Mesenchymal stem cell (in vitro differentiated cells and primary cell): Measurements from ENCODE around the gene RNF112.

Experiments used
- DNase-seq: peaks from one replicate; pipeline ENCODE4 v3.0.0-alpha.2; 2013
- H2AFZ ChIP-seq: one replicate; pipeline ENCODE4 v1.6.1; 2013; ENCODE audit warnings: low read depth, mild to moderate bottlenecking, control low read depth, inconsistent platforms, low read length, moderate library complexity
- H2AK5ac ChIP-seq: 2 replicates; pipeline ENCODE4 v1.6.1; 2013; ENCODE audit warnings: low read length, moderate library complexity, mild to moderate bottlenecking, inconsistent platforms; ENCODE audit not compliant: severe bottlenecking
- H2BK120ac ChIP-seq: one replicate; pipeline ENCODE4 v1.6.1; 2013; ENCODE audit warnings: low read depth, mild to moderate bottlenecking, inconsistent platforms, low read length, moderate library complexity
- H2BK12ac ChIP-seq, 2 experiments: one replicate each; pipeline ENCODE4 v1.6.1; 2013; ENCODE audit warnings: inconsistent platforms in 2 of 2, low read length in 2 of 2, mild to moderate bottlenecking in 2 of 2, moderate library complexity in 2 of 2, control low read depth in 1 of 2
- H2BK15ac ChIP-seq: one replicate; pipeline ENCODE4 v1.6.1; 2013; ENCODE audit warnings: mild to moderate bottlenecking, low read depth, inconsistent platforms; ENCODE audit not compliant: poor library complexity, severe bottlenecking
- H2BK5ac ChIP-seq: 2 replicates; pipeline ENCODE4 v1.6.1; 2013; ENCODE audit warnings: low read depth, mild to moderate bottlenecking, low read length, control low read depth, inconsistent platforms; ENCODE audit not compliant: poor library complexity, severe bottlenecking
- H3K14ac ChIP-seq, 2 experiments: one replicate each; pipeline ENCODE4 v1.6.1; 2013; ENCODE audit warnings: inconsistent platforms in 2 of 2, low read length in 2 of 2, control low read depth in 1 of 2, mild to moderate bottlenecking in 1 of 2, moderate library complexity in 1 of 2
- H3K18ac ChIP-seq, 2 experiments: one replicate each; pipeline ENCODE4 v1.6.1; 2013; ENCODE audit warnings: inconsistent platforms in 2 of 2, low read length in 2 of 2, control low read depth in 1 of 2, low read depth in 1 of 2, mild to moderate bottlenecking in 1 of 2
- H3K23ac ChIP-seq, 2 experiments: one replicate each; pipeline ENCODE4 v1.6.1; 2013; ENCODE audit warnings: inconsistent platforms in 2 of 2, low read length in 2 of 2, mild to moderate bottlenecking in 2 of 2, moderate library complexity in 2 of 2, control low read depth in 1 of 2
- H3K27ac ChIP-seq: 2 replicates; pipeline ENCODE4 v1.5.1; 2013; ENCODE audit warnings: mild to moderate bottlenecking, moderate library complexity, low read length, control low read depth, inconsistent platforms; ENCODE audit not compliant: poor library complexity, severe bottlenecking
- H3K27me3 ChIP-seq, 2 experiments: 2 replicates each; pipeline versions ENCODE4 v1.6.1 to v1.7.0; 2013; ENCODE audit warnings: low read length in 2 of 2, mild to moderate bottlenecking in 2 of 2, moderate library complexity in 2 of 2, control low read depth in 1 of 2, inconsistent platforms in 1 of 2; ENCODE audit not compliant: control insufficient read depth in 1 of 2, insufficient read depth in 1 of 2
- H3K36me3 ChIP-seq, 2 experiments: 2 replicates each; pipeline versions ENCODE4 v1.6.1 to v1.7.0; 2013; ENCODE audit warnings: low read length in 2 of 2, control low read depth in 1 of 2, inconsistent platforms in 1 of 2, low read depth in 1 of 2, mild to moderate bottlenecking in 1 of 2; ENCODE audit not compliant: insufficient read depth in 2 of 2, control insufficient read depth in 1 of 2
- H3K4ac ChIP-seq, 2 experiments: one replicate each; pipeline ENCODE4 v1.6.1; 2013; ENCODE audit warnings: inconsistent platforms in 2 of 2, low read length in 2 of 2, mild to moderate bottlenecking in 2 of 2, moderate library complexity in 2 of 2, control low read depth in 1 of 2, low read depth in 1 of 2
- H3K4me1 ChIP-seq: 2 replicates; pipeline ENCODE4 v1.6.1; 2013; ENCODE audit warnings: low read depth, low read length, control low read depth; ENCODE audit not compliant: control insufficient read depth, insufficient read depth
- H3K4me2 ChIP-seq: 2 replicates; pipeline ENCODE4 v1.6.1; 2013; ENCODE audit warnings: low read length, mild to moderate bottlenecking, inconsistent platforms; ENCODE audit not compliant: poor library complexity, severe bottlenecking
- H3K4me3 ChIP-seq, 2 experiments: 2 replicates each; pipeline versions ENCODE4 v1.5.1 to v1.7.0; 2013; ENCODE audit warnings: low read length in 2 of 2, mild to moderate bottlenecking in 2 of 2, control low read depth in 1 of 2, low read depth in 1 of 2; ENCODE audit not compliant: insufficient read depth in 1 of 2
- H3K79me1 ChIP-seq: replicated peaks from 2 replicates; pipeline ENCODE4 v1.6.1; 2013; ENCODE audit warnings: mild to moderate bottlenecking, control low read depth, low read length, inconsistent platforms; ENCODE audit not compliant: poor library complexity, severe bottlenecking
- H3K9ac ChIP-seq: 2 replicates; pipeline ENCODE4 v1.7.0; 2013; ENCODE audit warnings: mild to moderate bottlenecking, low read length, moderate library complexity
- H3K9me3 ChIP-seq: 2 replicates; pipeline ENCODE4 v1.7.0; 2013; ENCODE audit warnings: mild to moderate bottlenecking, low read length; ENCODE audit not compliant: control insufficient read depth
- H4K8ac ChIP-seq: one replicate; pipeline ENCODE4 v1.6.1; 2013; ENCODE audit warnings: inconsistent platforms, mild to moderate bottlenecking, low read length, moderate library complexity
- H4K91ac ChIP-seq: one replicate; pipeline ENCODE4 v1.6.1; 2013; ENCODE audit warnings: mild to moderate bottlenecking, low read length, inconsistent platforms
- WGBS: methylation state at CpG from one replicate; pipeline ENCODE4 v1.1.7; 2013; ENCODE audit warnings: mixed read lengths; 5-methylcytosine and 5-hydroxymethylcytosine counted together

Gene RNF112

DNA sequence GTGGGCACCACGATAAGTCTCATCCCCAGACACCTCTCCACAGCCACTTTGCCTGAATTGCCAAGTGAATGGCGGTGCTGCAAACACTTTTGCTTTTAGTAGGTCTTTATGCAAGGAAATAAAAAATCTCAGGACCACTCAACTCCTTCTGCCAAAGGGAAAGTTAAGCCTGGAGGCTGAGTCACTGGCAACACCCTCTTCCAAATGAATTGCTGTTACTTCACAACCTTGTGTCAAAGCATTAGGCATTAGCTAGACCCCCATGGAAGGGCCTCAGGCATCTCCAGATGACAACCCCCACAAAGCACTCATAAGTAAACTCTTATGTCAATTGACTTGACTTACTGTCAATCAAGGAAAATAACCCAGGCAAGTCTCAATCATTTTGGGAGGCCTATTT, 43.0 kb downstream of the RNF112 start:
- Histone ChIP-seq H3K9me3 (no peaks in the 10 kb centered on the region), H3K4me2 (no peak overlapping the region), H3K4ac (no peak overlapping the region), H4K8ac (no peak overlapping the region), H2BK5ac (no peak overlapping the region), H3K79me1 (no peaks in the 10 kb centered on the region), H2BK12ac (no peak overlapping the region), H3K14ac (no peak overlapping the region), H2AK5ac (no peak overlapping the region), H3K9ac (no peak overlapping the region), H4K91ac (no peak overlapping the region), H3K27me3 (peaks cover 0 to 63% of the 10 kb centered on the region in 2 experiments), H2AFZ (no peak overlapping the region), H3K27ac (no peak overlapping the region), H3K36me3 (no peaks in the 10 kb centered on the region), H3K4me3 (no peak overlapping the region), H3K4me1 (no peaks in the 10 kb centered on the region), H3K18ac (no peak overlapping the region), H2BK120ac (no peak overlapping the region), H2BK15ac (no peak overlapping the region), H3K23ac (no peak overlapping the region)
- no peak for DNase-seq
- 88% methylated on average over 2 of the region's 2 CpGs for WGBS

DNA sequence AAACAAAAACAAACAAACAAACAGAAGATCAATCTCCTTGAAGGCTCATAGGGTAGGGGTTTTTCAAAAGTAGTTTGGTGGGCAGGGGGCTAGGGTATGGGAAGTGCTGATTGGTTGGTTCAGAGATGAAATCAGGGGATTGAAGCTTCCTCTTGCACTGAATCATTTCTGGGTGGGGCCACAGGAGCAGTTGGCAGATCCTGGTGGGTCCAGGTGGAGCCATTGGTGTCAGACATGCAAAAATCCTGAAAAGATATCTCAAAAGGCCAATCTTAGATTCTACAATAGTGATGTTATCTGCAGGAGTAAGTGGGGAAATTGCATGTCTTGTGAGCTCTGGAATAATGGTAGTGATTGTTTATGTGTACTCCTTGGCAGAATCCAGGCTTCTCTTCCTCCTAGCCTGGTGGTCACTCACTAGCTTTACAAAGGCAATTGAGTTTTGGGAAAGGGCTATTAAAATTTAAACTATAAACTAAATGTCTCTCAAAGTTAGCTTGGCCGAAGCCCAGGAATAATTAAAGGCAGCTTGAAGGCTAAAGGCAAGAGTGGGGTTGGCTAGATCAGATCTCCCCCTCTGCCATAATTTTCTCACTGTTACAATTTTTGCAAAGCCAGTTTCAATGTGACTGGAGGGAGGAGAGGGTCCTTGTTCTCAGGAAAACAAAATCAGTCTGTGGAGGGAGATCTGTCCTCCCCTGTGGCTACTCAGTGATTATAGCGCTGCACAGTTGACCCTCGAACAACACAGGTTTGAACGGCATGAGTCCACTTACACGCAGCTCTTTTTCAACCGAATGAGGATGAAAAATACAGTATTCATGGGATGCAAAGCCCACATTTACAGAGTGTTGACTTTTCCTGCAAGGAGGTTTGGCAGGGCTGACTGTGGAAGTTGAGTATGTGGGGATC, 45.2 kb downstream of the RNF112 start:
- H3K23ac ChIP-seq = no peak overlapping the region
- H3K18ac ChIP-seq = no peak overlapping the region
- no peak for DNase-seq
- no peak overlapping the region for H2AFZ ChIP-seq
- H2BK120ac ChIP-seq = no peak overlapping the region
- H3K4me2 ChIP-seq = no peak overlapping the region
- no peaks in the 10 kb centered on the region for H3K4me1 ChIP-seq
- no peak overlapping the region for H2BK5ac ChIP-seq
- no peak overlapping the region for H3K4me3 ChIP-seq
- no peaks in the 10 kb centered on the region for H3K9me3 ChIP-seq
- H3K9ac ChIP-seq = no peak overlapping the region
- H4K91ac ChIP-seq = no peak overlapping the region
- WGBS = 92% methylated on average over 5 of the region's 6 CpGs
- H3K36me3 ChIP-seq = no peaks in the 10 kb centered on the region
- H2BK15ac ChIP-seq = no peak overlapping the region
- no peak overlapping the region for H2BK12ac ChIP-seq
- no peak overlapping the region for H4K8ac ChIP-seq
- H2AK5ac ChIP-seq = no peak overlapping the region
- no peak overlapping the region for H3K4ac ChIP-seq
- no peaks in the 10 kb centered on the region for H3K79me1 ChIP-seq
- H3K27ac ChIP-seq = no peak overlapping the region
- H3K14ac ChIP-seq = no peak overlapping the region
- H3K27me3 ChIP-seq = peaks cover 0 to 72% of the 10 kb centered on the region in 2 experiments

DNA sequence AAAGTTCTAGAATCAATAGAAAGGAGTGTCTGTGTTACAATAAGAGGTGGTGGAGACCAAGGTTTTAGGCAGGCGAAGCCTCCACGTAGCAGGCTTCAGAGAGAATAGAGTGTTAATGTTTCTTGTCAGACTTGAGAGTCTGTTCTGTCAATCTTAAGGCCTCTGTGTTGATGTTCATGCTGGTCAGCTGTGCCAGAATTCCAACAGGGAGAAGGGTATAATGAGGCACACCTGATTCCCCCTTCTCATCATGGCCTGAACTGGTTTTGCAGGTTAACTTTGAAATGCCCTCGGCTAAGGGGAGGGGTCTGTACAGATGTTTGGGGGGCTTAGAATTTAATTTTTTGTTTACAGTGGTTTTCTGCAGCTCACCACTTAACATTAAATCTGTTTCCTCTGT, 46.0 kb downstream of the RNF112 start:
- Histone ChIP-seq H2BK120ac (no peak overlapping the region), H2BK5ac (no peak overlapping the region), H3K18ac (no peak overlapping the region), H2AFZ (no peak overlapping the region), H3K4me3 (no peak overlapping the region), H3K9ac (no peak overlapping the region), H3K4me1 (no peaks in the 10 kb centered on the region), H3K14ac (no peak overlapping the region), H3K23ac (no peak overlapping the region), H2BK12ac (no peak overlapping the region), H2AK5ac (no peak overlapping the region), H4K8ac (no peak overlapping the region), H4K91ac (no peak overlapping the region), H3K4ac (no peak overlapping the region), H3K4me2 (no peak overlapping the region), H3K27me3 (peaks cover 0 to 75% of the 10 kb centered on the region in 2 experiments), H3K9me3 (no peaks in the 10 kb centered on the region), H3K79me1 (no peaks in the 10 kb centered on the region), H2BK15ac (no peak overlapping the region), H3K36me3 (no peaks in the 10 kb centered on the region), H3K27ac (no peak overlapping the region)
- DNase-seq = no peak
- WGBS = 85% methylated on average over 2 of the region's 3 CpGs

GRCh38 chr17:19457830-19458271, 46.8 kb downstream of the RNF112 start:
- Histone ChIP-seq H4K91ac (no peak overlapping the region), H3K4me3 (no peak overlapping the region), H3K36me3 (no peaks in the 10 kb centered on the region), H2BK120ac (no peak overlapping the region), H2BK15ac (no peak overlapping the region), H2AFZ (no peak overlapping the region), H3K79me1 (no peaks in the 10 kb centered on the region), H2BK5ac (no peak overlapping the region), H4K8ac (no peak overlapping the region), H3K14ac (no peak overlapping the region), H3K4me2 (no peak overlapping the region), H3K27ac (no peak overlapping the region), H3K18ac (no peak overlapping the region), H3K4me1 (no peaks in the 10 kb centered on the region), H2BK12ac (no peak overlapping the region), H3K27me3 (peaks cover 0 to 67% of the 10 kb centered on the region in 2 experiments), H3K9ac (no peak overlapping the region), H3K9me3 (no peaks in the 10 kb centered on the region), H3K4ac (no peak overlapping the region), H2AK5ac (no peak overlapping the region), H3K23ac (no peak overlapping the region)
- 23% methylated on average over 4 of the region's 5 CpGs for WGBS
- no peak for DNase-seq
